ENCODE results near the gene HSPA12A.

HSPA12A gene

DNA sequence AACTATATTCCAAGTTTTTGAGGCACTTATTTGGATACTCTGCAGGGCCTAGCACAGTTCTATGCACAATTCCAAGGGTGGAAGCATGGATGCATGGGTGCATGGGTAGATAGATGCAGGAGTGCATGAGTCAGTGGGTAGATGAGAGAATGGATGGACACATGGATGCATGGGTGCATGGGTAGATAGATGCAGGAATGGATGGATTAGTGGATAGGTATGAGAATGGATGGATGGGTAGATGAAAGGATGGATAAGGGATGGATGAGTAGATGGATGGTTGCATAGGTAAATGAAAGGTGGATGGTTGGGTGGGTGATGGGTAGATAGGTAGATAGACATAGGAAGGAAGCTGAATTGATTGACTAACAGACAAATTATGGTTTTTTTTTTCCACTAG, 106.0 kb downstream of the HSPA12A start:
- H3K36me3 ChIP-seq (ENCODE audit: insufficient read depth, insufficient read length, low read length): no peaks in the 10 kb centered on the region
- H3K4me3 ChIP-seq (ENCODE audit: insufficient read length, low read depth): no peak overlapping the region
- TF ChIP-seq ZNF274 (IDR thresholded peaks at IDR 0.05; ENCODE audit: low read depth, low read length) (no peak), SUZ12 (IDR thresholded peaks at IDR 0.05; ENCODE audit: extremely low read depth, insufficient read depth, insufficient read length) (no peak), YY1 (IDR thresholded peaks at IDR 0.05; ENCODE audit: insufficient read depth, insufficient read length) (no peak)
- H3K9me3 ChIP-seq (ENCODE audit: insufficient read depth, low read length): no peaks in the 10 kb centered on the region
- no peaks in the 10 kb centered on the region for H3K27me3 ChIP-seq (ENCODE audit: insufficient read depth, insufficient read length)
- H3K4me1 ChIP-seq (ENCODE audit: insufficient read depth, insufficient read length): no peaks in the 10 kb centered on the region
- DNase-seq (ENCODE audit: low read depth, low spot score): no peak
- no peak overlapping the region for H3K9ac ChIP-seq (ENCODE audit: insufficient read length, low read depth)

DNA sequence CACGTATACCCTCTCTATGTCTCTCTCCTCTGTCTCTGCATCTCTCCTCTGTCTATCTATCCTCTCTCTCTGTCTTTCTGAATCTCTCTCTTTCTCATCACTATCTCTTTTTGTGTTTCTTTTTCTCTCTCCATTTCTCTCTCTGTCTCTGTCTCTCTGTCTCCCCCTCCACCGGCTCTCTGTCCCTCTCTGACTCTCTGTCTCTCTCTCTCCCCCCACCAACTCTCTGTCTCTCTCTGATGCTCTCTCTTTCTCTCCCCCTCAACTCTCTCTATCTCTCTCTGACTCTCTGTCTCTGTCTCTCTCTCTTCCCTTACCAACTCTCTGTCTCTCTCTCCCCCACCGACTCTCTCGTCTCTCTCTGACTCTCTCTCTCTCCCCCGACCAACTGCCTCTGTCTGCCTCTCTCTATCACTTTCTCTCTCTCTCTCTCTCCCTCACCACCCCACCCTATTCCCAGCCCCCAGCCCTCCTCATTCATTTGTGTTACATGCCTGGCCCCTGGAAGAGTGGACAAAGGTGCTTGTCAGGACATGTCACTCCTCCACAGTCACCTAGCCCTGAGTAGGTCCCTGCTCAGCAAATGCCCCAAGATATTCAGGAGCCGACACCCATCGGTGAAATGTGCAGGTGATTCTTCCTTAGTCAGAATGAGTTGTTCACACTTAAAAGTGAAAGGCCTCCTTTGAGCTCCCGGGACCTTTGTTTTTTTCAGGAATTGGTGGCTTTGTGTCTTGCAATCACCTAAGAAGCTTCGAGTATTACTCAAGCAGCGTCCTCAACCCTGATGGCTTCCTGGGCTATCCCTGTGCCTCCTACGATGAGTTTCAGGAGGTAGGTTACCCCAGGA, 108.0 kb downstream of the HSPA12A start:
- no peak overlapping the region for H3K9ac ChIP-seq (ENCODE audit: insufficient read length, low read depth)
- TF ChIP-seq ZNF274 (IDR thresholded peaks at IDR 0.05; ENCODE audit: low read depth, low read length) (no peak), YY1 (IDR thresholded peaks at IDR 0.05; ENCODE audit: insufficient read depth, insufficient read length) (no peak), SUZ12 (IDR thresholded peaks at IDR 0.05; ENCODE audit: extremely low read depth, insufficient read depth, insufficient read length) (no peak)
- DNase-seq (ENCODE audit: low read depth, low spot score): no peak
- H3K27me3 ChIP-seq (ENCODE audit: insufficient read depth, insufficient read length): no peaks in the 10 kb centered on the region
- no peaks in the 10 kb centered on the region for H3K36me3 ChIP-seq (ENCODE audit: insufficient read depth, insufficient read length, low read length)
- H3K9me3 ChIP-seq (ENCODE audit: insufficient read depth, low read length): no peaks in the 10 kb centered on the region
- H3K4me3 ChIP-seq (ENCODE audit: insufficient read length, low read depth): no peak overlapping the region
- H3K4me1 ChIP-seq (ENCODE audit: insufficient read depth, insufficient read length): no peaks in the 10 kb centered on the region

DNA sequence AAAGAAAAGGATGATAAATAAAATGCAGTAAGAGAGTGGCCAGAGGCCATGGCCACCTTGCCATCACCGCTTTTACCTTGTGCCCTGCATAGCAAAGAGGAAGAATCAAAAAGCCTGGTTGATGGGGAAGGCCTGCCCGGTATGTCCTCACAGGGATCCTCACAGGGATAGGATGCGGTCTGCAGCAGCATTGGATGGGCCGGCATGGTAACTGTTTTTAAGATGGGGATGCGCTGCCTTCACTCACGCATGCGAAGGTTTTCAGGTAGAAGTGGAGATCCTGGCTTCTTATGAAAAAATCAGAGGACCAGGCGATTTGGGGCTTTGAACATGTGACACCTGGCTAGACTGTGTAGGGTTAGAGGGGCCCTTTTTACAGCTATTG, 109.2 kb downstream of the HSPA12A start:
- Histone ChIP-seq H3K4me1 (ENCODE audit: insufficient read depth, insufficient read length) (no peaks in the 10 kb centered on the region), H3K27me3 (ENCODE audit: insufficient read depth, insufficient read length) (no peaks in the 10 kb centered on the region), H3K9me3 (ENCODE audit: insufficient read depth, low read length) (no peaks in the 10 kb centered on the region), H3K9ac (ENCODE audit: insufficient read length, low read depth) (no peak overlapping the region), H3K36me3 (ENCODE audit: insufficient read depth, insufficient read length, low read length) (no peaks in the 10 kb centered on the region), H3K4me3 (ENCODE audit: insufficient read length, low read depth) (no peak overlapping the region)
- TF ChIP-seq SUZ12 (IDR thresholded peaks at IDR 0.05; ENCODE audit: extremely low read depth, insufficient read depth, insufficient read length): no peak
- no peak for TF ChIP-seq YY1 (IDR thresholded peaks at IDR 0.05; ENCODE audit: insufficient read depth, insufficient read length)
- TF ChIP-seq ZNF274 (IDR thresholded peaks at IDR 0.05; ENCODE audit: low read depth, low read length): no peak
- no peak for DNase-seq (ENCODE audit: low read depth, low spot score)

DNA sequence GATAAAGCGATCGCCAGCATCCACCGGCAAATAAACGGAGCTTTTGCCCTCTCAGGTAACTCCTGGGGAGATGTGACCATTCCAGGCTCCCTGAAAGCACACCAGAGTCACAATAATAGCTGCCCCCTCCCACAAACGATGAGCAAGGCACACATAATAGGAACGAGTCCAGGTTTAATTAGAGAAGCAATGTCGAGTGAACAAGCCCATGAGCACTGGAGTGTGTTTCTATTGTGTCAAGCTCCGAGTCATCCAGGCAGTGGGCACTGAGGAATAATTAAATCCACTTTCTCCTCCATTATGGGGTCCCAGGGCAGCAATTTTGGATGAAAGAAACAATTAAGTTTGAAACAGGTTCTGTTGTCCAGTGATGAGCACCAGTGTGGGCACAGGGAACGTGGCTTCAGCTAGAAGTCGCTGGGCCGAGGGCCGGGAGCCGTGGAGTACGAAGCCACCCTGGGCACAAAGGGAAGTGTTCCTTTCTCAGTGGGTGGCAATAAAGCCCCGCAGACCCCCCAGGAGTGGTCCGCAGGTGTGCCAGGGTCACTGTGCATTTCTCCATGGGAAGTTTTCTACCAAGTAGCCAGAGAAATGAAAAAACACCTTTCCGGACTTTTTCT, 109.7 kb downstream of the HSPA12A start:
- H3K9me3 ChIP-seq (ENCODE audit: insufficient read depth, low read length): no peaks in the 10 kb centered on the region
- no peaks in the 10 kb centered on the region for H3K4me1 ChIP-seq (ENCODE audit: insufficient read depth, insufficient read length)
- H3K36me3 ChIP-seq (ENCODE audit: insufficient read depth, insufficient read length, low read length): no peaks in the 10 kb centered on the region
- no peak overlapping the region for H3K4me3 ChIP-seq (ENCODE audit: insufficient read length, low read depth)
- no peak overlapping the region for H3K9ac ChIP-seq (ENCODE audit: insufficient read length, low read depth)
- H3K27me3 ChIP-seq (ENCODE audit: insufficient read depth, insufficient read length): no peaks in the 10 kb centered on the region
- DNase-seq (ENCODE audit: low read depth, low spot score): no peak
- TF ChIP-seq ZNF274 (IDR thresholded peaks at IDR 0.05; ENCODE audit: low read depth, low read length) (no peak), SUZ12 (IDR thresholded peaks at IDR 0.05; ENCODE audit: extremely low read depth, insufficient read depth, insufficient read length) (no peak), YY1 (IDR thresholded peaks at IDR 0.05; ENCODE audit: insufficient read depth, insufficient read length) (no peak)

DNA sequence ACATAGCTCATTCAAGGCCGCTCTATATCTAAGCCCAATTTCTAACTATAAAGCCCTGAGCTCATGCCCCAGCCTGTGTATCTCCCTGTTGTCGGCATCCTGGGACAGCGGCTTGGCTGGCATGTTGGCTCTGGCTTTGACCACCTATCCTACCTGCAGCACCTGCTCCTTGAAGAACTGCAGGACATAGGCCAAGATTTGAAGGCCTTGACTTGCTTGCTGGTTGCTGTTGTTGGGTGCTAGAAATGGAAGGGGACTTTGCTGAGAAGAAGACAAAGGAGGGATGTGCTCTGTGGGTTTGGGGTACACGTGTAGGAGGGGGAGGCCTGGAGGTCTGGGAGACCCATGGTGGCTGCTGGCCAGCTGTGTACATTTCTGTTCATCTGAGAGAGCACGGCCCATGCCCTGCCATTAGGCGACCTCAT, 110.5 kb downstream of the HSPA12A start:
- Histone ChIP-seq H3K9me3 (ENCODE audit: insufficient read depth, low read length) (no peaks in the 10 kb centered on the region), H3K9ac (ENCODE audit: insufficient read length, low read depth) (no peak overlapping the region), H3K4me3 (ENCODE audit: insufficient read length, low read depth) (no peak overlapping the region), H3K27me3 (ENCODE audit: insufficient read depth, insufficient read length) (peaks cover 3% of the 10 kb centered on the region), H3K36me3 (ENCODE audit: insufficient read depth, insufficient read length, low read length) (no peaks in the 10 kb centered on the region), H3K4me1 (ENCODE audit: insufficient read depth, insufficient read length) (no peaks in the 10 kb centered on the region)
- TF ChIP-seq ZNF274 (IDR thresholded peaks at IDR 0.05; ENCODE audit: low read depth, low read length) (no peak), YY1 (IDR thresholded peaks at IDR 0.05; ENCODE audit: insufficient read depth, insufficient read length) (no peak), SUZ12 (IDR thresholded peaks at IDR 0.05; ENCODE audit: extremely low read depth, insufficient read depth, insufficient read length) (no peak)
- no peak for DNase-seq (ENCODE audit: low read depth, low spot score)

DNA sequence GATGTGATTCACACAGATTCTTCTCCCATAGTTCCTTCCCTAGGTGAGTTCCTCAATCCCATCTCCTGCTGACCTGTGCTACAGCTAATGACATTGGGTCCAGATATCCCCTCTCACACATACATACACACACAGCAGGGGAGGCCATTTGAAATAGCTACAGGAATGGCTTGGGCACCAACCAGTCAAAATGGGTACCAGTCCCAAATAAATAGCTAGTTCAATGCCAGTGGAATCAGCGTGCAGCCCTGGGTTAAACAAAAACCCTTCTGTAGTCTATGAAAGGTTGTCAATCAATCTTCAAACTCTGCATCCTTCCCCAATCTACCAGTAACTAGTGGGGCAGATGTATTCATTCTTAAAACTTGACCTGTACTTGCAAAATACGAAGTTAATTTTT, 112.3 kb downstream of the HSPA12A start:
- peaks cover 6% of the 10 kb centered on the region for H3K27me3 ChIP-seq (ENCODE audit: insufficient read depth, insufficient read length)
- no peaks in the 10 kb centered on the region for H3K9me3 ChIP-seq (ENCODE audit: insufficient read depth, low read length)
- H3K4me3 ChIP-seq (ENCODE audit: insufficient read length, low read depth): no peak overlapping the region
- no peak overlapping the region for H3K9ac ChIP-seq (ENCODE audit: insufficient read length, low read depth)
- H3K4me1 ChIP-seq (ENCODE audit: insufficient read depth, insufficient read length): no peaks in the 10 kb centered on the region
- TF ChIP-seq ZNF274 (IDR thresholded peaks at IDR 0.05; ENCODE audit: low read depth, low read length) (no peak), SUZ12 (IDR thresholded peaks at IDR 0.05; ENCODE audit: extremely low read depth, insufficient read depth, insufficient read length) (no peak), YY1 (IDR thresholded peaks at IDR 0.05; ENCODE audit: insufficient read depth, insufficient read length) (no peak)
- H3K36me3 ChIP-seq (ENCODE audit: insufficient read depth, insufficient read length, low read length): no peaks in the 10 kb centered on the region
- DNase-seq (ENCODE audit: low read depth, low spot score): no peak

DNA sequence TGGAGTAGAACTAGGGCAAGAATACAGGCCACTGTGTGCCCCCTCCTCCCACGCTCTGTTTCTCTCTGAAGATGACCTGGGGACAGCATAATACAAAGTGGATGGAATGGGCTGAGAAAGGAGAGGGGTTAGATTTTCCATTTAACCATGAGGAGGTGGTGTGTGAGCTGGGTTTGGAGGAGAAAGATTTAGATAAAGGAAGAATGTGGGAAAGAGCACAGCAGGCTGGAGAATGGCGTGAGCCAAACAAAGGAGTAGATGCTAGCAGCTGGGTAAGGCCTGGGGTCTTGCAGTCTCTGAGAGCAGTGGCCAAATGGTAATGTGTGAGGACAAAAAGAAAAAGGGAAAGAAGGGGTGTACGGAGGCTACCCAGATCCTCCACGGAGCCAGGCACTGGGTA, 113.0 kb downstream of the HSPA12A start:
- H3K4me1 ChIP-seq (ENCODE audit: insufficient read depth, insufficient read length): no peaks in the 10 kb centered on the region
- no peaks in the 10 kb centered on the region for H3K36me3 ChIP-seq (ENCODE audit: insufficient read depth, insufficient read length, low read length)
- no peak for DNase-seq (ENCODE audit: low read depth, low spot score)
- TF ChIP-seq SUZ12 (IDR thresholded peaks at IDR 0.05; ENCODE audit: extremely low read depth, insufficient read depth, insufficient read length) (no peak), YY1 (IDR thresholded peaks at IDR 0.05; ENCODE audit: insufficient read depth, insufficient read length) (no peak), ZNF274 (IDR thresholded peaks at IDR 0.05; ENCODE audit: low read depth, low read length) (no peak)
- H3K9me3 ChIP-seq (ENCODE audit: insufficient read depth, low read length): no peaks in the 10 kb centered on the region
- H3K9ac ChIP-seq (ENCODE audit: insufficient read length, low read depth): no peak overlapping the region
- no peak overlapping the region for H3K4me3 ChIP-seq (ENCODE audit: insufficient read length, low read depth)
- peaks cover 6% of the 10 kb centered on the region for H3K27me3 ChIP-seq (ENCODE audit: insufficient read depth, insufficient read length)

Data from NT2/D1 (cell line).